ACC112 (cell line): ENCODE measurements around the gene HAGHL.

ENCODE experiments used
- H2AFZ ChIP-seq: fragments of 200-600 bp; sonication (generic); one replicate; pipeline ENCODE4 v1.6.0; 2017; ENCODE audit warnings: antibody characterized with exemption, low read length; ENCODE audit not compliant: unreplicated experiment
- H3K27ac ChIP-seq: fragments of 200-600 bp; sonication (generic); 2 replicates; pipeline ENCODE4 v1.5.1; 2014; ENCODE audit warnings: low read depth, mild to moderate bottlenecking, antibody characterized with exemption, low read length, moderate library complexity
- H3K27me3 ChIP-seq: fragments of 200-600 bp; sonication (generic); 2 replicates; pipeline ENCODE4 v1.6.1; 2014; ENCODE audit warnings: mild to moderate bottlenecking, antibody characterized with exemption, low read length, moderate library complexity, mixed read lengths; ENCODE audit not compliant: insufficient read depth
- H3K36me3 ChIP-seq: fragments of 200-600 bp; sonication (generic); 2 replicates; pipeline ENCODE4 v1.6.1; 2016; ENCODE audit warnings: mild to moderate bottlenecking, antibody characterized with exemption, low read length, moderate library complexity, mixed read lengths; ENCODE audit not compliant: insufficient read depth
- H3K4me1 ChIP-seq: fragments of 200-600 bp; sonication (generic); one replicate; pipeline ENCODE4 v1.6.1; 2016; ENCODE audit warnings: low read length, mixed read lengths; ENCODE audit not compliant: insufficient read depth, unreplicated experiment, control insufficient read depth
- H3K4me3 ChIP-seq: fragments of 200-600 bp; sonication (generic); 2 replicates; pipeline ENCODE4 v1.5.1; 2014; ENCODE audit warnings: mild to moderate bottlenecking, low read depth, low read length
- H3K79me2 ChIP-seq: fragments of 200-600 bp; sonication (generic); one replicate; pipeline ENCODE4 v1.6.0; 2016; ENCODE audit warnings: low read length; ENCODE audit not compliant: control insufficient read depth, unreplicated experiment, insufficient read depth

The HAGHL gene

GRCh38 chr16:763369-764183 is 36.7 kb downstream of the HAGHL start:
- Histone ChIP-seq H2AFZ (no peak overlapping the region), H3K27me3 (no peaks in the 10 kb centered on the region), H3K4me3 (no peak overlapping the region), H3K4me1 (no peaks in the 10 kb centered on the region), H3K79me2 (no peaks in the 10 kb centered on the region), H3K36me3 (no peaks in the 10 kb centered on the region), H3K27ac (no peak overlapping the region)

- Histone ChIP-seq H3K4me3 (no peak overlapping the region), H3K27me3 (no peaks in the 10 kb centered on the region), H3K27ac (no peak overlapping the region), H3K4me1 (no peaks in the 10 kb centered on the region), H3K79me2 (no peaks in the 10 kb centered on the region), H2AFZ (no peak overlapping the region), H3K36me3 (no peaks in the 10 kb centered on the region)
Observed at GRCh38 chr16:764184-764750, 37.4 kb downstream of the HAGHL start.

- no peaks in the 10 kb centered on the region for H3K4me1 ChIP-seq
- no peak overlapping the region for H2AFZ ChIP-seq
- H3K79me2 ChIP-seq: no peaks in the 10 kb centered on the region
- H3K4me3 ChIP-seq: no peak overlapping the region
- no peak overlapping the region for H3K27ac ChIP-seq
- H3K36me3 ChIP-seq: no peaks in the 10 kb centered on the region
- H3K27me3 ChIP-seq: no peaks in the 10 kb centered on the region
Observed at GRCh38 chr16:764848-765487, 38.1 kb downstream of the HAGHL start.

- Histone ChIP-seq H3K4me1 (no peaks in the 10 kb centered on the region), H3K36me3 (no peaks in the 10 kb centered on the region), H3K4me3 (no peak overlapping the region), H3K79me2 (no peaks in the 10 kb centered on the region), H3K27me3 (no peaks in the 10 kb centered on the region), H3K27ac (no peak overlapping the region), H2AFZ (no peak overlapping the region)
Observed at GRCh38 chr16:765488-765865, 38.6 kb downstream of the HAGHL start.

- H3K4me1 ChIP-seq: no peaks in the 10 kb centered on the region
Observed at GRCh38 chr16:766008-766819, 39.3 kb downstream of the HAGHL start.

GRCh38 chr16:766820-767640 is 40.1 kb downstream of the HAGHL start:
- Histone ChIP-seq H3K27me3 (no peaks in the 10 kb centered on the region), H3K27ac (no peak overlapping the region), H3K36me3 (no peaks in the 10 kb centered on the region), H3K4me1 (no peaks in the 10 kb centered on the region), H3K79me2 (no peaks in the 10 kb centered on the region), H2AFZ (no peak overlapping the region), H3K4me3 (no peak overlapping the region)

More at GRCh38 chr16:766008-766819, 39.3 kb downstream of the HAGHL start:
- no peaks in the 10 kb centered on the region for H3K79me2 ChIP-seq
- no peaks in the 10 kb centered on the region for H3K36me3 ChIP-seq
- no peak overlapping the region for H2AFZ ChIP-seq
- no peak overlapping the region for H3K4me3 ChIP-seq
- no peaks in the 10 kb centered on the region for H3K27me3 ChIP-seq
- H3K27ac ChIP-seq: no peak overlapping the region

- Histone ChIP-seq H3K4me3 (no peak overlapping the region), H2AFZ (no peak overlapping the region), H3K36me3 (no peaks in the 10 kb centered on the region), H3K27ac (no peak overlapping the region), H3K27me3 (no peaks in the 10 kb centered on the region), H3K79me2 (no peaks in the 10 kb centered on the region), H3K4me1 (no peaks in the 10 kb centered on the region)
Observed at GRCh38 chr16:767743-768235, 40.9 kb downstream of the HAGHL start.

- Histone ChIP-seq H2AFZ (no peak overlapping the region), H3K79me2 (no peaks in the 10 kb centered on the region), H3K36me3 (no peaks in the 10 kb centered on the region), H3K27ac (no peak overlapping the region), H3K4me1 (no peaks in the 10 kb centered on the region), H3K27me3 (no peaks in the 10 kb centered on the region), H3K4me3 (no peak overlapping the region)
Observed at GRCh38 chr16:768428-768827, 41.5 kb downstream of the HAGHL start.

GRCh38 chr16:769184-769784 is 42.4 kb downstream of the HAGHL start:
- Histone ChIP-seq H3K79me2 (no peaks in the 10 kb centered on the region), H3K27ac (no peak overlapping the region), H3K4me1 (no peaks in the 10 kb centered on the region), H3K27me3 (no peaks in the 10 kb centered on the region), H2AFZ (no peak overlapping the region), H3K4me3 (no peak overlapping the region), H3K36me3 (no peaks in the 10 kb centered on the region)
